ENCODE measurements around the gene HNRNPA3.

GRCh38 chr2:177247693-177248262, 35.2 kb downstream of the HNRNPA3 start:
- TF ChIP-seq, protein P1, sequence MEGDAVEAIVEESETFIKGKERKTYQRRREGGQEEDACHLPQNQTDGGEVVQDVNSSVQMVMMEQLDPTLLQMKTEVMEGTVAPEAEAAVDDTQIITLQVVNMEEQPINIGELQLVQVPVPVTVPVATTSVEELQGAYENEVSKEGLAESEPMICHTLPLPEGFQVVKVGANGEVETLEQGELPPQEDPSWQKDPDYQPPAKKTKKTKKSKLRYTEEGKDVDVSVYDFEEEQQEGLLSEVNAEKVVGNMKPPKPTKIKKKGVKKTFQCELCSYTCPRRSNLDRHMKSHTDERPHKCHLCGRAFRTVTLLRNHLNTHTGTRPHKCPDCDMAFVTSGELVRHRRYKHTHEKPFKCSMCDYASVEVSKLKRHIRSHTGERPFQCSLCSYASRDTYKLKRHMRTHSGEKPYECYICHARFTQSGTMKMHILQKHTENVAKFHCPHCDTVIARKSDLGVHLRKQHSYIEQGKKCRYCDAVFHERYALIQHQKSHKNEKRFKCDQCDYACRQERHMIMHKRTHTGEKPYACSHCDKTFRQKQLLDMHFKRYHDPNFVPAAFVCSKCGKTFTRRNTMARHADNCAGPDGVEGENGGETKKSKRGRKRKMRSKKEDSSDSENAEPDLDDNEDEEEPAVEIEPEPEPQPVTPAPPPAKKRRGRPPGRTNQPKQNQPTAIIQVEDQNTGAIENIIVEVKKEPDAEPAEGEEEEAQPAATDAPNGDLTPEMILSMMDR (IDR thresholded peaks at IDR 0.05): no peak
- no peak for TF ChIP-seq EP300 (IDR thresholded peaks at IDR 0.05)
- TF ChIP-seq POLR2A (IDR thresholded peaks at IDR 0.05): no peak
